NCI-H146 treated with DMSO at 0.1 percent for 48 hours (cell line): ENCODE measurements around the gene ARRDC3.
"Not testable (repeated sequence)": the region's sequence is repeated elsewhere in the genome, so short reads cannot be mapped to it uniquely, and the experiment has no call there.

ENCODE experiments used
- DNase-seq: peaks from one replicate; lab custom pipeline; 2025; ENCODE audit not compliant: unreplicated experiment; lab: John Stamatoyannopoulos, UW

Gene ARRDC3

GRCh38 chr5:91383027-91383955 is at the start of gene ARRDC3:
Gene ARRDC3 (minus strand): TSS chr5:91383317. CDS start chr5:91383092, 225 bp downstream.
- DNase-seq = peak; percentile 85

- DNase-seq = no peak
Measured at GRCh38 chr5:91430949-91431348, 47.8 kb upstream of the ARRDC3 start.

GRCh38 chr5:91424638-91425436 is 41.7 kb upstream of the ARRDC3 start:
- peak; percentile 82 for DNase-seq

GRCh38 chr5:91423871-91424270 is 40.8 kb upstream of the ARRDC3 start:
- DNase-seq = no peak

- DNase-seq = no peak
Measured at GRCh38 chr5:91420879-91421278, 37.8 kb upstream of the ARRDC3 start.

GRCh38 chr5:91419571-91420537 is 36.7 kb upstream of the ARRDC3 start:
- peak; percentile 3 for DNase-seq

GRCh38 chr5:91419136-91419535 is 36.0 kb upstream of the ARRDC3 start:
- DNase-seq = no peak

GRCh38 chr5:91418158-91418557 is 35.0 kb upstream of the ARRDC3 start:
- no peak for DNase-seq

GRCh38 chr5:91417219-91417618 is 34.1 kb upstream of the ARRDC3 start:
- DNase-seq = no peak

GRCh38 chr5:91416491-91416890 is 33.4 kb upstream of the ARRDC3 start:
- DNase-seq = no peak

GRCh38 chr5:91409304-91409703 is 26.2 kb upstream of the ARRDC3 start:
- DNase-seq = no peak

- no peak for DNase-seq
Measured at GRCh38 chr5:91408710-91409109, 25.6 kb upstream of the ARRDC3 start.

- DNase-seq = no peak
Measured at GRCh38 chr5:91407204-91407603, 24.1 kb upstream of the ARRDC3 start.

- DNase-seq = no peak
Measured at GRCh38 chr5:91403438-91403837, 20.3 kb upstream of the ARRDC3 start.

- DNase-seq = no peak
Measured at GRCh38 chr5:91401175-91401574, 18.1 kb upstream of the ARRDC3 start.

GRCh38 chr5:91397791-91398190 is 14.7 kb upstream of the ARRDC3 start:
- no peak for DNase-seq

- no peak for DNase-seq
Measured at GRCh38 chr5:91390268-91390667, 7.2 kb upstream of the ARRDC3 start.

GRCh38 chr5:91389555-91389954 is 6.4 kb upstream of the ARRDC3 start:
- not testable (repeated sequence) for DNase-seq

- DNase-seq = no peak
Measured at GRCh38 chr5:91388362-91388761, 5.2 kb upstream of the ARRDC3 start.

GRCh38 chr5:91386120-91386519 is 3.0 kb upstream of the ARRDC3 start:
- DNase-seq = no peak

GRCh38 chr5:91385596-91385995 is 2.5 kb upstream of the ARRDC3 start:
- DNase-seq = not testable (repeated sequence)
